IPS-15b (cell line): ENCODE data around the gene PIGL.

Source experiments
- H3K27me3 ChIP-seq: one replicate; pipeline ENCODE4 v1.6.1; 2013; ENCODE audit warnings: low read length; ENCODE audit not compliant: control insufficient read depth, insufficient read depth
- H3K36me3 ChIP-seq: one replicate; pipeline ENCODE4 v1.6.1; 2013; ENCODE audit warnings: low read length; ENCODE audit not compliant: control insufficient read depth, insufficient read depth
- H3K4me1 ChIP-seq: one replicate; pipeline ENCODE4 v1.6.1; 2013; ENCODE audit warnings: mild to moderate bottlenecking, low read length; ENCODE audit not compliant: control insufficient read depth, insufficient read depth
- H3K4me3 ChIP-seq: one replicate; pipeline ENCODE4 v1.5.1; 2013; ENCODE audit warnings: low read depth, low read length
- H3K9ac ChIP-seq: one replicate; pipeline ENCODE4 v1.6.1; 2013; ENCODE audit warnings: low read depth, mild to moderate bottlenecking, low read length
- H3K9me3 ChIP-seq: one replicate; pipeline ENCODE4 v1.6.1; 2013; ENCODE audit warnings: mild to moderate bottlenecking, low read length; ENCODE audit not compliant: control insufficient read depth, insufficient read depth

Gene PIGL

DNA sequence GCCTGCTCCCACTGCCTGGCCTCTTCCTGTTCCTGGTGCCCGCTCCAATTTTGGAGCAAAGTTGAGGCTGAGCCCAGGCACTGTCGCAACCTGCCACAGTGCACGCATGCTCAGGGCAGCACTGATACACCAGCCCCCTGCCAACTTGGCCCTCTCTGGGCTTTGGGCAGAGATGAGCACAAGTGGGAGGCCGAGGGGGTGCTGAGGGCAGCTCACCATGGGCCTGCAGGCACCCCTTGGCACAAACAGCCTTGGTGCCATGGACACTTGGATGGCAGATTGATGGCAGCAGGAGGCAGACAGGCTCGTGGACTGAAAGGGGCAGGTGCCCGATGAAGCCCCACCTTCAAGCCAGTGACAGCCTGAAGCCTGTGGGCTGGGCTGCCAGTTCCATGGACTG lies 42.9 kb downstream of the PIGL start:
- Histone ChIP-seq H3K9ac (no peak overlapping the region), H3K9me3 (no peaks in the 10 kb centered on the region), H3K4me3 (no peak overlapping the region), H3K27me3 (no peaks in the 10 kb centered on the region), H3K4me1 (peaks cover 3% of the 10 kb centered on the region), H3K36me3 (no peaks in the 10 kb centered on the region)

DNA sequence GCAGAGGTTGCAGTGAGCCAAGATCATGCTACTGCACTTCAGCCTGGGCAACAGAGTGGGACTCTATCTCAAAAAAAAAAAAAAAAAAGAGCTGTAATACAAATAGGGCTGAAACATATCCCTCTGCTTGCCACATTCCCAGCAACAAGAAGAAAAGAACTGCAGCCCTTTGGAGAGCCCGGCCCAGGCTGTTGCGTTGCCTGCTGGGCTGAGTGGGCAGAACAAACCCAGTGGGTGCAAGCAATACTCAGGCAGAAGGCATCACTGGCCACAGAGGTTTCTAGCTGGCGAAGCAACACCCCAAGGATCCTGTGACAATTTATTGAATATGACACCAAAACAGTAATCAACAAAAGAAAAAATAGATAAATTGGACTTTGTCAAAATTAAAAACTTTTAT lies 44.0 kb downstream of the PIGL start:
- Histone ChIP-seq H3K27me3 (no peaks in the 10 kb centered on the region), H3K9me3 (no peaks in the 10 kb centered on the region), H3K36me3 (no peaks in the 10 kb centered on the region), H3K4me1 (no peaks in the 10 kb centered on the region), H3K4me3 (no peak overlapping the region), H3K9ac (no peak overlapping the region)

DNA sequence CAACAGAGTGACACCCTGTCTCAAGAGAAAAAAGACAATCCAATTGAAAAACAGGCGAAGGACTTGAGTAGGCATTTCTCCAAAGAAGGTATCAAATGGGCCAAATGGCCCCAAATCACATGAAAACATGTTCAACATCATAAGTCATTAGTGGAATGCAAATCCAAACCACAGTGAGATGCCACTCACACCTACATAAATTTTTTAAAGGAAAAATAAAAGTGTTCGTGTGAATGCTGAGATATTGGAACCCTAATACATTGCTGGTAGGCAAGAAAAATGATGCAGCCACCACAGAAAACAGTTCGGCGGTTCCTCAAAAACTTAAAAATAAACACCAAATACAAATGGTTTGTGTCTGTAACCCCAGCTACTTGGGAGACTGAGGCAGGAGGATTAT lies 45.2 kb downstream of the PIGL start:
- Histone ChIP-seq H3K9ac (no peak overlapping the region), H3K4me1 (no peaks in the 10 kb centered on the region)

DNA sequence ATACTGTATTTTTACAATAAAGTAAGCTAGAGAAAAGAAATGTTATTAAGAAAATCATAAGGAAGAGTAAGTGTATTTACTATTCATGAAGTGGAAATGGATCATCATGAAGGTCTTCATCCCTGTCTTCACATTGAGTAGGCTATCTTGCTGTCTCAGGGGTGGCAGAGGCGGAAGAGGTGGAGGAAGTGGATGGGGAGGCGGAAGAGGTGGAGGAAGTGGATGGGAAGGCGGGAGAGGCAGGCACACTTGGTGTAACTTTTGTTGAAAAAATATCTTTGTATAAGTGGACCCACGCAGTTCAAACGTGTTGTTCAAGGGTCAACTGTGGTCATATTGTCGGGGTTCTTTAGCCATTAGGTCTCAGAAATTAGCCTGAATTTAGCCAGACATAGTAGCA lies 50.2 kb downstream of the PIGL start:
- no peaks in the 10 kb centered on the region for H3K9me3 ChIP-seq
- H3K36me3 ChIP-seq = no peaks in the 10 kb centered on the region
- H3K9ac ChIP-seq = no peak overlapping the region
- H3K4me3 ChIP-seq = no peak overlapping the region
- H3K4me1 ChIP-seq = no peaks in the 10 kb centered on the region
- no peaks in the 10 kb centered on the region for H3K27me3 ChIP-seq

More for the DNA sequence above, 45.2 kb downstream of the PIGL start:
- no peaks in the 10 kb centered on the region for H3K9me3 ChIP-seq
- H3K36me3 ChIP-seq = no peaks in the 10 kb centered on the region
- no peak overlapping the region for H3K4me3 ChIP-seq
- no peaks in the 10 kb centered on the region for H3K27me3 ChIP-seq

DNA sequence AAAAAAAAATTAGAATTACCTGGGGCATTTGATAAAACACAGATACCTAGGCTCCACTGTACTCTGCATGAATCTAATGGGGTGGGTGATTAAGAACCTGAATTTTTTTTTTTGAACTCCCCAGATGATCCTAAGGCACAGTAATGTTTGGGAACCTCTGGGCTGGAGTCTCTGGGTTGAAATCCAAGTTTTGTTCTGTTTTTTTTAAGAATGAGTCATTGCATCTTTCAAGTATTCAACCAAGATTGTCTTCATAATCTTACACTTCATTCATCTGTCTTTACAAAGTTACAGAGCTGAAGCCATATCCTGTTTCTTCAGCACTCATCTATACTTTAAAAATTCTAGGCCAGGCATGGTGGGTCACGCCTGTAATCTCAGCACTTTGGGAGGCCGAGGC lies 52.6 kb downstream of the PIGL start:
- H3K4me1 ChIP-seq = no peaks in the 10 kb centered on the region
- no peaks in the 10 kb centered on the region for H3K9me3 ChIP-seq
- no peak overlapping the region for H3K4me3 ChIP-seq
- H3K27me3 ChIP-seq = no peaks in the 10 kb centered on the region
- no peaks in the 10 kb centered on the region for H3K36me3 ChIP-seq
- H3K9ac ChIP-seq = no peak overlapping the region

DNA sequence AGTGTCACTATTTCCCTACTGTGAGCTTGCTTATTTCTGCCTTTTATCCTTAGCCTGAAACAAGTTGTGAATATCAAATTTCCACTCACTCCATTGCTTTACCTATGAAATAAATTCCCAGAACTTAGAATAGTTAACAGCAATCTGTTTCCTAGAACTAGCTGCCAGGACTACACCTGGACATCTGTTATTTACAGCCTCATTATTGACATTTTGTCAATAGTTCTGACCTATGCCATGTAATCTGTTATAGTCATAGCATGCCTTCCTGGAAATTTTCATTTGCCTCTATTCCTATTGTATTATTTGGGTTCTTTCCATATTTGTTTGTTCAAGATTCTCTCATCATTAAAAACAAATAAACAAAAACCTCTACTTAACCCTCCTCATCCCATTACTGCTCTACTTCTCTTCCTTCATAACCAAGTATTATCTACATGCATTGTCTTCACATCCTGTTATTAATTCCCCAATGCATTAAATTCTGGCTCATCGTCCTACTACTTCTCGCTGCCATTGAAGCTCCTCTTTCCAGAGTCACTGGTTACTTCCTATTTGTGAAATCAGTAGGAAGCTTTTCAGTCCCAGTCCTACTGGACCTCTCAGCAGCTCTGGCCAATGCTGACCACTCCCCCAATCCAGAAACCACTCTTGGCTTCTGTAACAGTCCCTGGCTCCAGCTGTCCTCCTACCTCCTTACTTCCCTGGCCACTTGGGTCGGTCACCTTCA lies 55.3 kb downstream of the PIGL start:
- H3K36me3 ChIP-seq = no peaks in the 10 kb centered on the region
- no peaks in the 10 kb centered on the region for H3K27me3 ChIP-seq
- no peak overlapping the region for H3K4me3 ChIP-seq
- no peak overlapping the region for H3K9ac ChIP-seq
- no peaks in the 10 kb centered on the region for H3K4me1 ChIP-seq
- H3K9me3 ChIP-seq = no peaks in the 10 kb centered on the region

DNA sequence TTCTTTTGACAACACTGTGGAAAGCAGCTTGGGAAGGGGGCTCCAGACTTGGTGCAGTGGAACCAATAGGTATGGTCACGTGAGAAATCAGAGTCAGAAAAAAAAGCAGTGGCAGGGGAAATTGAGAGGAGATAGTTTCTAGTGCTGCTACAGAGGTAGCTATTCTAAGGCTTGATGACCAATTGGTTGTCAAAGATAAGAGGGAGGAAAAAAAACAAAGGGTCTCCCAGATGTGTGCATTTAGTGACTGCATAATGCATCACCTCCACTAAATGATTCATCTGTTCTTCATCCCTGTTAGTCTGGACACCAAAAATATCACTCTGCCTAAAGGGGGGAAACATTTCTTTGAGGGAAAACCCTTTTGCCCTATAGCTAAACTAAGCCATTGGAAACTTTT lies 56.5 kb downstream of the PIGL start:
- H3K9ac ChIP-seq = no peak overlapping the region
- H3K27me3 ChIP-seq = no peaks in the 10 kb centered on the region
- H3K9me3 ChIP-seq = no peaks in the 10 kb centered on the region
- H3K36me3 ChIP-seq = no peaks in the 10 kb centered on the region
- no peaks in the 10 kb centered on the region for H3K4me1 ChIP-seq
- H3K4me3 ChIP-seq = no peak overlapping the region

DNA sequence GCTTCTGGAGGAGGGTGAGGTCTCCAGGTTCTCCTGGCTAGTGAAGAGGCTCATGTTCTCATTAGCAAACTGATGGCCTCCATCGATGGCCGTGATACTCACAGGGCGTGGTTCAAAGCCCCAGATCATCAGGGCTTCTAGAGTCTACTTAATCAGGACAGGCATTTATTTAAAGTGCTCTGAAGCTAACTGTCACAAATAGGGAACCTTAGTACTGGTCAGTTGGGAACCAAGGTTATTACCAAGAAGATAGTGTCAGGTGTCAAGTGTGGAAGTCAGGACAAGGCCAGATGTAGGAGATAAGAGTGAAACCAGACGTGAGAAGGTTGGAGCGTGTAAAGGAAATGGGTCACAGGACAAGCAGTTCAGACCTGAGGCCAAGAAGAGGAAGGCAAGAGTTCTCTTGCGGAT lies 56.9 kb downstream of the PIGL start:
- no peak overlapping the region for H3K4me3 ChIP-seq
- H3K4me1 ChIP-seq = no peaks in the 10 kb centered on the region
- H3K9me3 ChIP-seq = no peaks in the 10 kb centered on the region
- no peaks in the 10 kb centered on the region for H3K27me3 ChIP-seq
- H3K9ac ChIP-seq = no peak overlapping the region
- H3K36me3 ChIP-seq = no peaks in the 10 kb centered on the region

DNA sequence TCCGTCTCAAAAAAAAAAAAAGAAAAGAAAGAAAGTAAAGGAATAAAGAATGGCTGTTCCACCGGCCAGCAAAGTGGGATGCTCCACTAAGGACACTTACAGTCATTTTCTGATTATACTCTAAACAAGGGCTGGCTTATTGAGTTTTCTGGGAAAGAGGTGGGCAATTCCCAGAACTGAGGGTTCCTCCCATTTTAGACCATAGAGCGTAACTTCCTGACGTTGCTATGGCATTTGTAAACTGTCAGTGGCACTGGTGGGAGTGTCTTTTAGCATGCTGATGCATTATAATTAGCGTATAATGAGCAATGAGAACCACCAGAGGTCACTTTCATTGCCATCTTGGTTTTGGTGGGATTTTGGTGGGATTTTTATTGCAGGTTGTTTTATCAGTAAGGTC lies 58.0 kb downstream of the PIGL start:
- H3K4me3 ChIP-seq = no peak overlapping the region
- no peaks in the 10 kb centered on the region for H3K4me1 ChIP-seq
- no peaks in the 10 kb centered on the region for H3K9me3 ChIP-seq
- no peaks in the 10 kb centered on the region for H3K27me3 ChIP-seq
- H3K36me3 ChIP-seq = no peaks in the 10 kb centered on the region
- H3K9ac ChIP-seq = no peak overlapping the region

DNA sequence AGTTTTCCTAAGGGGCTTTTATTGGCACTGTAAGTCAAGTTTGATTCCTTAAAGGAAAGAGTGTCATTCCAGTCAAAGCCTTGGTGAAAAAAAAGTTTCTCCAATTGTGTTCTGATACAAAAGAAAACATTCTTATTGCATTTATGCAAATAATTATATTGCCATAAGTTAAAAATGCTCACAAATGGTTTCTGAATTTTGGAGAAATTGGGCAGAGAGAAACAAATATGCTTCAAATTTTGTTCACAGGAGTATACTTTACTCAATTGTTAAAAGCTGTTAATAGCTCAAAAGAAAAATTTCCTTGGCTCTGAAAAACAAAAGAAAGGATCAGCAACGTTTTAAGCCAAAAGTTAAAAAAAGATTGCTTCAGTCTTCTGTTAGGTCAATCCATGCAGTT lies 60.2 kb downstream of the PIGL start:
- Histone ChIP-seq H3K9me3 (no peaks in the 10 kb centered on the region), H3K4me3 (no peak overlapping the region), H3K27me3 (no peaks in the 10 kb centered on the region), H3K4me1 (no peaks in the 10 kb centered on the region), H3K36me3 (no peaks in the 10 kb centered on the region), H3K9ac (no peak overlapping the region)

DNA sequence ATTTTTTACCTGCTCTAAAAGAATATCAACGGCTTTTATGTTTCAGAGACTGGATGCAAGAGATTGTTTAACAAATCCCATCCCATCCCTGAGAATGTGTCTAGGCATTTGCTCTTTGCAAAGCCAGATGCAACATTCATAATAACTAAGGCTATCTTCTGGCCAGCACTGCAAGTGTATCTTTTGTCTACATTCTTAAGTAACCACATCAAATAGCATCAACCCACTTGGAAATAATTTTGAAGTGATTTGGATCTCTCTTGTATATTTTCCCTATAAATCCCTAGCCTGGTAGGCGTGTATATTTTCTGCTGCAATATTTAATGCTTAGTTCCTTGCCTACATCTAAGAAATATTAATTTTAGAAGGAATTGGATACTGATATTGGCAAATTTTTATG lies 64.3 kb downstream of the PIGL start:
- H3K4me3 ChIP-seq = no peak overlapping the region
- H3K36me3 ChIP-seq = no peaks in the 10 kb centered on the region
- H3K27me3 ChIP-seq = no peaks in the 10 kb centered on the region
- peaks cover 5% of the 10 kb centered on the region for H3K4me1 ChIP-seq
- no peak overlapping the region for H3K9ac ChIP-seq
- H3K9me3 ChIP-seq = no peaks in the 10 kb centered on the region

DNA sequence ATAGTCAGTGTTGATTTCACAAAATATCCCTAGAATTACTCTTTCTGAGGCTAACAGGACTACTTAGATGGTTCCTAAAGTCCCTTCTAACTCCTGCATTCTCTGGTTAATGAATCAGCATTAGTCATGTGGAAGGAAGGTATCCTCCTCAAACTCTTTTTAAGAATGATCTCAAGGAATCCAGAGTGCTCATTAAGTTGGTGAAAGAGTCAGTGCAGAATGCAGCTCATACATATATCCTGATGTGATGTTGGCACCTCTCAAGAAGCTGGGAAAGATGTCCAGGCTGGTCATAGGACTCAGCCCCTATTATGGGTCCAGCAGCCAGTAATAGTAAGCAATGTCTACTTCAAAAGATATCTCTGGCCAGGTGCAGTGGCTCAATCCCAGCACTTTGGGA lies 65.5 kb downstream of the PIGL start:
- H3K9ac ChIP-seq = no peak overlapping the region
- peaks cover 11% of the 10 kb centered on the region for H3K4me1 ChIP-seq

More for the DNA sequence above, 65.5 kb downstream of the PIGL start:
- Histone ChIP-seq H3K27me3 (no peaks in the 10 kb centered on the region), H3K36me3 (no peaks in the 10 kb centered on the region), H3K9me3 (no peaks in the 10 kb centered on the region), H3K4me3 (no peak overlapping the region)
